ENCODE data around the gene COASY. TPM values are rescaled to one million over a fixed set of nuclear protein-coding genes. Genes with fewer than 3 reads are reported as not detected.
A peak's percentile ranks its signal among the peaks of the same experiment; 100 is the strongest.
"Not testable (repeated sequence)": the region's sequence is repeated elsewhere in the genome, so short reads cannot be mapped to it uniquely, and the experiment has no call there.

Gene COASY
- total RNA-seq, 3 donors from 2014 or later (not counting 1 experiment from before 2014, with no cell fraction given): 61.1 to 67.8 (median 62.3) TPM

DNA sequence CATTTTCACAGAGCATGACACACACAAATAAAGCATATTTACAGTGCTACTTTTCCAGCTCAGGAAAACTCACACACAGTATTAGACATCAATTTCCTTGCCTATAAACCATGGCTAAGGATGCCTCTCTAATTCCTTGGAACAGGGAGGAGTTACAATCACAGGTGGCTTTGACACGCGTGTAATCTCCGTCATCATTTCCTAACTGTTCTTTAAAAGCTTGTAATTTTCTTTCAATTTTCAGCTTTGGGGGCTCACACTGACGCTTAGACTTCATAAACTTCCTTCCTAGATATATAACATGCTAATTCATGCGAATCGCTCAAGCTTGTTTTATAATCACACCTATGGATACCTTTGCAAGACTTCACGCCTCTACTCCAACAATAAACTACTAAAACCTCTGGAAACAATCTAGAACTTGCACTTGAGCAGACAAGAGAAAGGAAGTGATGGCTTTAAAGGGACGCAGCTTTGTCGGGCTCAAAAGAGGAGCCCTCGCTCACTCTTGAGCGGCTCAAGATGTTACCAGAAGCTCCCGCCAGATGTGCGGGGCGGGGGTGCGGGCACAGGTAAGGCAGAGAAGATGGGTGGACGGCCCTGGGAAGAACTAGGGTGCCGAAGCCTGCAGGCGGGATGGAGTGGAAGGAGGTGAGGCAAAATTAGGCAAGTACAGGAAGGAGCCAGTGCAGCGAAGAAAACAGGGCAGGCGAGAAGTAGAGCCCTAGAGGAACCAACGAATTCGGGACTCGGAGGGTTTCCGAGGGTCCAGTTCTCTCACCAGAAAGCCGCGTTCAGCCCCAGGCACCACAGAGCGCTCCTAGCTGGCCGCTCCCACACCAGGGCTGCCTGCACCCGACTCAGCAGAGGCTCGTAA lies 46.6 kb downstream of the COASY start:
- H3K4me1 ChIP-seq (ENCODE audit: control insufficient read depth, insufficient read depth, low read length): peaks cover 32% of the 10 kb centered on the region
- Mint-ChIP-seq H3K36me3 (no peaks in the 10 kb centered on the region), H3K4me3 (peak overlapping the region; percentile 100), H3K27me3 (ENCODE audit: low read depth in 2 of 2) (no peaks in the 10 kb centered on the region), H3K4me1 (peaks cover 48 to 61% of the 10 kb centered on the region in 2 donors), H3K9me3 (no peaks in the 10 kb centered on the region), H3K27ac (peak overlapping the region; percentile 96 to 97)
- peak; percentile 56 to 76 (median 59) for ATAC-seq
- TF ChIP-seq, protein P1, sequence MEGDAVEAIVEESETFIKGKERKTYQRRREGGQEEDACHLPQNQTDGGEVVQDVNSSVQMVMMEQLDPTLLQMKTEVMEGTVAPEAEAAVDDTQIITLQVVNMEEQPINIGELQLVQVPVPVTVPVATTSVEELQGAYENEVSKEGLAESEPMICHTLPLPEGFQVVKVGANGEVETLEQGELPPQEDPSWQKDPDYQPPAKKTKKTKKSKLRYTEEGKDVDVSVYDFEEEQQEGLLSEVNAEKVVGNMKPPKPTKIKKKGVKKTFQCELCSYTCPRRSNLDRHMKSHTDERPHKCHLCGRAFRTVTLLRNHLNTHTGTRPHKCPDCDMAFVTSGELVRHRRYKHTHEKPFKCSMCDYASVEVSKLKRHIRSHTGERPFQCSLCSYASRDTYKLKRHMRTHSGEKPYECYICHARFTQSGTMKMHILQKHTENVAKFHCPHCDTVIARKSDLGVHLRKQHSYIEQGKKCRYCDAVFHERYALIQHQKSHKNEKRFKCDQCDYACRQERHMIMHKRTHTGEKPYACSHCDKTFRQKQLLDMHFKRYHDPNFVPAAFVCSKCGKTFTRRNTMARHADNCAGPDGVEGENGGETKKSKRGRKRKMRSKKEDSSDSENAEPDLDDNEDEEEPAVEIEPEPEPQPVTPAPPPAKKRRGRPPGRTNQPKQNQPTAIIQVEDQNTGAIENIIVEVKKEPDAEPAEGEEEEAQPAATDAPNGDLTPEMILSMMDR (IDR thresholded peaks at IDR 0.05): no peak
- H3K9me3 ChIP-seq (ENCODE audit: control insufficient read depth, insufficient read depth, low read length): no peaks in the 10 kb centered on the region
- H3K27me3 ChIP-seq (ENCODE audit: control insufficient read depth, insufficient read depth, low read length): no peaks in the 10 kb centered on the region
- intact Hi-C loops (cut with micrococcal nuclease): loop anchor here (2.0 to 5.0 kb wide), 4 partner anchors 32 to 220 kb away; partner anchors contain the start of genes MLX, PSMC3IP and STAT3
- H3K4me3 ChIP-seq (ENCODE audit: low read length): peak overlapping the region; percentile 98
- peak overlapping the region; percentile 90 for H3K27ac ChIP-seq (ENCODE audit: low read length)
- peaks cover 13% of the 10 kb centered on the region for H3K36me3 ChIP-seq (ENCODE audit: control insufficient read depth, insufficient read depth, low read length)
- WGBS (ENCODE audit: insufficient coverage): 0% methylated on average over 30 of the region's 30 CpGs
- peak; percentile 25 to 51 for DNase-seq

DNA sequence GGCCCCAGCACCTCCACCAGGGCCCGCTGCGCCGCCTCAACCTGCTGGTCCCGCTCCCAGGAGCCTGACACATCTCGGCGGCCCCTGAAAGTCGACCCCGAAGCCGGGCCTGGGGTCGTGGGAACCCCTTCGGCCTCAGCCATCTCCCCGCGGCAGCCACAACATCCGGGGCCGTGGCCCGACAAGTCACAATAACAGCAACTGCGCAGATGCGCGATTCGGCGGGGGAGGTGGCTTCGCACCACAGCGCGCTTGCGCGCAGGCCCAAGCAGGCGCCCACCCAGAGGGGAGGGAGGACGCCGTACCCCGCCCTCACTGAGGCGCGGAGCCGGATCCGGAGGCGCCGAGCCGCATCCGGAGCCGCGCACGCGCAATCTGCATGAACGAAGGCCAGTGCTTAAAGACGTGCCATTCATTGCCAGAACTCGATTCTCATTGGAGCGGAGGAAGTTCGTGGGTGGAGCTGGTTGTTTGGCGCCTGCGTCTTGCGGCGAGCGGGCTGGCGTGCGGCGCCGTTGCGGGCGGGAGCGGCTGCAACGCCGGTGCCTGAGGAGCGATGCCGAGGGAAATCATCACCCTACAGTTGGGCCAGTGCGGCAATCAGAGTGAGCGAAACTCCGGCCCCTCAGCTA lies 47.4 kb downstream of the COASY start, which contains the start of the genes RETREG3 and TUBG1:
Gene RETREG3, minus strand, starts transcription at position 193 of the 632 bp plus-strand sequence. Its CDS starts 50 bp downstream, at position 143.
Gene TUBG1, plus strand, starts transcription at position 502 of the 632 bp plus-strand sequence. Its CDS starts 55 bp downstream, at position 557.
- WGBS (ENCODE audit: insufficient coverage): under 1% methylated on average over 66 of the region's 66 CpGs
- Histone ChIP-seq H3K9me3 (ENCODE audit: control insufficient read depth, insufficient read depth, low read length) (no peaks in the 10 kb centered on the region), H3K4me1 (ENCODE audit: control insufficient read depth, insufficient read depth, low read length) (peaks cover 32% of the 10 kb centered on the region), H3K36me3 (ENCODE audit: control insufficient read depth, insufficient read depth, low read length) (peaks cover 17% of the 10 kb centered on the region), H3K4me3 (ENCODE audit: low read length) (peak within 1 kb of the TSS; percentile 98), H3K27ac (ENCODE audit: low read length) (peak within 1 kb of the TSS; percentile 90), H3K27me3 (ENCODE audit: control insufficient read depth, insufficient read depth, low read length) (no peaks in the 10 kb centered on the region)
- TF ChIP-seq, protein P1 (IDR thresholded peaks at IDR 0.05): no peak
- no peaks in the 10 kb centered on the region for H3K27me3 Mint-ChIP-seq (ENCODE audit: low read depth in 2 of 2)
- intact Hi-C loops (cut with micrococcal nuclease): loop anchor here (2.0 to 5.0 kb wide), 4 partner anchors 32 to 220 kb away; partner anchors contain the start of genes MLX, PSMC3IP and STAT3
- ATAC-seq: peak; percentile 88 to 95 (median 90)
- H3K4me1 Mint-ChIP-seq: peaks cover 44 to 53% of the 10 kb centered on the region in 2 donors
- H3K4me3 Mint-ChIP-seq: peak within 1 kb of the TSS; percentile 100
- peak within 1 kb of the TSS; percentile 96 to 97 for H3K27ac Mint-ChIP-seq
- H3K9me3 Mint-ChIP-seq: no peaks in the 10 kb centered on the region
- peak; percentile 98 to 100 for DNase-seq
- no peaks in the 10 kb centered on the region for H3K36me3 Mint-ChIP-seq

DNA sequence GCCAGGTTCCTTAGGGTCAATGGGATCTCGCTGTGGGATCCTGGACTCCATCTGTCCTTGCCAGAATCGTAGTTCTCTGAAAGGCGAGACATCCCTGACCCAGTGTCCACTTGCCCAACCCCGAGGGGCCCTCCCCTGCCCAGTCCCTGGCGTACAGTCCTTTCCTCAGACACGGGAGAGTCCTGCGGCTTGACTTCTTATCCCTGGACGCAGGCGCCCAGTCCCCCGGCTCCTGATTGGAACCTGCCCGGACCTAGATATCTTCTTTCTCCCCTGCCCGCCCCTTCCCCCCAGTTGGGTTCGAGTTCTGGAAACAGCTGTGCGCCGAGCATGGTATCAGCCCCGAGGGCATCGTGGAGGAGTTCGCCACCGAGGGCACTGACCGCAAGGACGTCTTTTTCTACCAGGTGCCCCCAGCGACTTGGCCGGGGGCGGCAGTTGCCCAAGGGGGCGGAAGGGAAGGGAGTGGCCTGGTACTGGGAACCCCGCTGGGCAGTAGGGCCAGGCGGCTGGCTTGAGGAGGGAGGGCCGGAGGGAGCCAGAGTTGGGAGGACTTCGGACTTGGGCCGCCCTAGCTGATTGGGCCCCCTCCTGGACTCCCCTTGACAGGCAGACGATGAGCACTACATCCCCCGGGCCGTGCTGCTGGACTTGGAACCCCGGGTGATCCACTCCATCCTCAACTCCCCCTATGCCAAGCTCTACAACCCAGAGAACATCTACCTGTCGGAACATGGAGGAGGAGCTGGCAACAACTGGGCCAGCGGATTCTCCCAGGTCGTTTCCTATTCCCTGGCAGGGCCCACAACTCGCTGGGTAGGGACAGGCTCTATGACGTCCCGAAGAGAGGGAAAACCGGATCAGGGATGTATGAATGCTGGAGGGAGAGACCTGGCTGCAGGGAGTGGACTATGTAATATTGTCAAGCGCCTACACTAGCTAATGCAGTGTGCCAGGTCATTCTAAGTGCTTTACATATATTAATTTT lies 48.2 kb downstream of the COASY start:
- not testable (repeated sequence) for ATAC-seq; H3K27me3 ChIP-seq (ENCODE audit: control insufficient read depth, insufficient read depth, low read length); H3K36me3 Mint-ChIP-seq; DNase-seq; H3K9me3 ChIP-seq (ENCODE audit: control insufficient read depth, insufficient read depth, low read length); H3K9me3 Mint-ChIP-seq; H3K27me3 Mint-ChIP-seq (ENCODE audit: low read depth in 2 of 2)
- Histone ChIP-seq H3K4me1 (ENCODE audit: control insufficient read depth, insufficient read depth, low read length) (peaks cover 32% of the 10 kb centered on the region), H3K27ac (ENCODE audit: low read length) (peak overlapping the region; percentile 67), H3K36me3 (ENCODE audit: control insufficient read depth, insufficient read depth, low read length) (peaks cover 25% of the 10 kb centered on the region), H3K4me3 (ENCODE audit: low read length) (peak overlapping the region; percentile 73)
- H3K4me3 Mint-ChIP-seq: peak overlapping the region; percentile 100
- H3K4me1 Mint-ChIP-seq: peaks cover 36 to 45% of the 10 kb centered on the region in 2 donors
- 25% methylated on average over 31 of the region's 42 CpGs for WGBS (ENCODE audit: insufficient coverage)
- intact Hi-C loops (cut with micrococcal nuclease): loop anchor here (2.0 to 5.0 kb wide), 4 partner anchors 33 to 221 kb away; partner anchors contain the start of genes MLX, PSMC3IP and STAT3
- H3K27ac Mint-ChIP-seq: peak overlapping the region; percentile 96 to 97

All from natural killer cell (primary cell).